H1 (cell line): ENCODE data around the gene GUCY1A2. TPM values are rescaled to one million over a fixed set of nuclear protein-coding genes. Genes with fewer than 3 reads are reported as not detected.
A peak's percentile ranks its signal among the peaks of the same experiment; 100 is the strongest.

Experiments used
- CTCF ChIA-PET: fragments of 300-600 bp; sonication (Branson Sonifier 250); formaldehyde crosslinking; loops from one replicate; lab custom pipeline; 2021; ENCODE audit not compliant: partially characterized antibody; lab: Charles Lee
- POLR2A ChIA-PET: fragments of 300-600 bp; sonication (Branson Sonifier 250); formaldehyde crosslinking; loops from one replicate; lab custom pipeline; 2021; ENCODE audit warnings: inconsistent platforms; ENCODE audit not compliant: partially characterized antibody; lab: Charles Lee
- DNase-seq, 2 experiments: peaks; one replicate each; pipeline versions ENCODE4 v3.0.0 to v3.0.0-alpha.2; 2010 to 2022; ENCODE audit warnings: low spot score in 2 of 2, low read depth in 1 of 2, mixed read lengths in 1 of 2
- FAIRE-seq: peaks from 2 replicates; lab custom pipeline; 2011; peaks lifted over from hg19 to GRCh38; lab: Jason Lieb, UNC
- H2AFZ ChIP-seq: 2 replicates; pipeline ENCODE4 v1.8.1; 2012; ENCODE audit warnings: low read length, inconsistent platforms
- H2AK5ac ChIP-seq: 2 replicates; pipeline ENCODE4 v1.6.1; 2013; ENCODE audit warnings: low read depth, low read length
- H2BK120ac ChIP-seq: replicated peaks from 2 replicates; pipeline ENCODE3; 2013; ENCODE audit warnings: low read depth, low read length, inconsistent platforms
- H2BK12ac ChIP-seq: 2 replicates; pipeline ENCODE4 v1.6.1; 2013; ENCODE audit warnings: low read depth, low read length
- H2BK15ac ChIP-seq: 2 replicates; pipeline ENCODE4 v1.6.1; 2013; ENCODE audit warnings: low read length
- H2BK20ac ChIP-seq: 2 replicates; pipeline ENCODE4 v1.6.1; 2013; ENCODE audit warnings: low read length
- H2BK5ac ChIP-seq: 2 replicates; pipeline ENCODE4 v1.6.1; 2013; ENCODE audit warnings: low read depth, low read length
- H3K14ac ChIP-seq: 2 replicates; pipeline ENCODE4 v1.6.1; 2013; ENCODE audit warnings: inconsistent platforms; ENCODE audit not compliant: insufficient read length
- H3K18ac ChIP-seq: 2 replicates; pipeline ENCODE4 v1.6.1; 2013; ENCODE audit warnings: low read length; ENCODE audit errors: extremely low read depth
- H3K23ac ChIP-seq: 2 replicates; pipeline ENCODE4 v1.6.1; 2013; ENCODE audit warnings: inconsistent platforms; ENCODE audit not compliant: insufficient read length
- H3K23me2 ChIP-seq: 2 replicates; pipeline ENCODE4 v1.6.1; 2013; ENCODE audit warnings: low read depth, low read length
- H3K27ac ChIP-seq: 2 replicates; pipeline ENCODE4 v1.6.1; 2011; ENCODE audit warnings: low read depth, low read length, inconsistent platforms
- H3K27me3 ChIP-seq, 4 experiments: replicated peaks in 1 of 4; 1 replicate in 1 of 4; 2 replicates in 3 of 4; pipeline versions ENCODE4 v1.6.1 to v1.8.1; 2011 to 2013; ENCODE audit warnings: low read length in 3 of 4, mild to moderate bottlenecking in 3 of 4, inconsistent platforms in 2 of 4, mixed read lengths in 2 of 4, moderate library complexity in 1 of 4; ENCODE audit not compliant: control insufficient read depth in 3 of 4, insufficient read depth in 3 of 4; ENCODE audit errors: extremely low read depth in 1 of 4
- H3K36me3 ChIP-seq, 4 experiments: 2 replicates each; pipeline versions ENCODE4 v1.6.1 to v1.8.1; 2011 to 2013; ENCODE audit warnings: mild to moderate bottlenecking in 4 of 4, low read length in 3 of 4, moderate library complexity in 2 of 4, control low read depth in 1 of 4, inconsistent platforms in 1 of 4; ENCODE audit not compliant: insufficient read depth in 4 of 4, control insufficient read depth in 2 of 4
- H3K4ac ChIP-seq: replicated peaks from 2 replicates; pipeline ENCODE3; 2013; ENCODE audit warnings: low read length, low read depth, mixed read lengths, inconsistent platforms; ENCODE audit not compliant: insufficient read length
- H3K4me1 ChIP-seq, 4 experiments: replicated peaks in 1 of 4; 1 replicate in 1 of 4; 2 replicates in 3 of 4; pipeline versions ENCODE4 v1.6.1 to v1.8.1; 2011 to 2013; ENCODE audit warnings: low read length in 3 of 4, inconsistent platforms in 2 of 4, mixed read lengths in 1 of 4; ENCODE audit not compliant: insufficient read depth in 4 of 4, control insufficient read depth in 3 of 4
- H3K4me2 ChIP-seq, 2 experiments: 2 replicates each; pipeline versions ENCODE4 v1.6.1 to v1.8.1; 2011 to 2013; ENCODE audit warnings: low read depth in 2 of 2, low read length in 2 of 2, control low read depth in 1 of 2, inconsistent platforms in 1 of 2, mild to moderate bottlenecking in 1 of 2; ENCODE audit not compliant: insufficient read depth in 1 of 2
- H3K4me3 ChIP-seq, 4 experiments: fragments of 200-600, 300-600 bp in 1 of 4; sonication (generic), shearing (Covaris generic), sonication (Bioruptor Twin) in 1 of 4; 2 replicates each; pipeline versions ENCODE4 v1.5.1 to v1.8.1; 2011 to 2016; ENCODE audit warnings: low read length in 4 of 4, low read depth in 3 of 4, control low read depth in 2 of 4, inconsistent platforms in 2 of 4, mild to moderate bottlenecking in 2 of 4, mixed read lengths in 1 of 4, moderate library complexity in 1 of 4; ENCODE audit not compliant: insufficient read depth in 2 of 4; ENCODE audit errors: extremely low read depth in 1 of 4
- H3K56ac ChIP-seq: replicated peaks from 2 replicates; pipeline ENCODE3; 2013; ENCODE audit warnings: low read depth, mild to moderate bottlenecking, mixed read lengths, low read length, inconsistent platforms; ENCODE audit not compliant: insufficient read length
- H3K79me1 ChIP-seq: 2 replicates; pipeline ENCODE4 v1.6.1; 2013; ENCODE audit warnings: low read depth, low read length, control low read depth
- H3K79me2 ChIP-seq, 2 experiments: 2 replicates each; pipeline versions ENCODE4 v1.6.1 to v1.8.1; 2012 to 2013; ENCODE audit warnings: low read length in 2 of 2, mild to moderate bottlenecking in 2 of 2, inconsistent platforms in 1 of 2; ENCODE audit not compliant: insufficient read depth in 2 of 2, control insufficient read depth in 1 of 2
- H3K9ac ChIP-seq, 4 experiments: replicated peaks in 1 of 4; 1 replicate in 1 of 4; 2 replicates in 3 of 4; pipeline versions ENCODE4 v1.6.1 to v1.8.1; 2011 to 2013; ENCODE audit warnings: low read depth in 3 of 4, low read length in 3 of 4, control low read depth in 2 of 4, mild to moderate bottlenecking in 2 of 4, moderate library complexity in 2 of 4, inconsistent platforms in 1 of 4; ENCODE audit errors: extremely low read depth in 1 of 4
- H3K9me3 ChIP-seq, 2 experiments: 2 replicates each; pipeline versions ENCODE4 v1.6.1 to v1.8.1; 2012 to 2013; ENCODE audit warnings: mild to moderate bottlenecking in 2 of 2, moderate library complexity in 2 of 2, control low read depth in 1 of 2, inconsistent platforms in 1 of 2, low read depth in 1 of 2, low read length in 1 of 2, mixed read lengths in 1 of 2; ENCODE audit not compliant: insufficient read depth in 2 of 2
- H4K20me1 ChIP-seq, 2 experiments: replicated peaks in 1 of 2; 2 replicates each; pipeline versions ENCODE3 to v1.8.1; 2011 to 2013; ENCODE audit warnings: inconsistent platforms in 2 of 2, low read length in 2 of 2, mild to moderate bottlenecking in 1 of 2; ENCODE audit not compliant: insufficient read depth in 2 of 2, control insufficient read depth in 1 of 2
- H4K5ac ChIP-seq: 2 replicates; pipeline ENCODE4 v1.6.1; 2013; ENCODE audit warnings: low read length, low read depth, mixed read lengths, inconsistent platforms; ENCODE audit not compliant: insufficient read length
- H4K8ac ChIP-seq: 2 replicates; pipeline ENCODE4 v1.8.0; 2013; ENCODE audit warnings: mild to moderate bottlenecking, moderate library complexity, low read length, inconsistent platforms; ENCODE audit not compliant: insufficient read depth; ENCODE audit errors: extremely low read depth
- H4K91ac ChIP-seq: replicated peaks from 2 replicates; pipeline ENCODE3; 2013; ENCODE audit warnings: low read length, mixed read lengths, inconsistent platforms; ENCODE audit not compliant: insufficient read length
- CBX5 ChIP-seq: fragments of 300-800, 300-1000 bp; sonication (generic); IDR thresholded peaks from 2 replicates; pipeline ENCODE4 v1.7.1; 2016; ENCODE audit warnings: antibody characterized with exemption, low read length, low read depth
- CTCF ChIP-seq, 3 experiments: IDR thresholded peaks; 1 replicate in 2 of 3; 2 replicates in 1 of 3; pipeline versions ENCODE4 v1.5.1 to v1.6.1; 2011; ENCODE audit warnings: low read length in 3 of 3, mild to moderate bottlenecking in 3 of 3, inconsistent platforms in 2 of 3, low read depth in 1 of 3, moderate library complexity in 1 of 3; ENCODE audit not compliant: insufficient read depth in 1 of 3; ENCODE audit errors: control extremely low read depth in 1 of 3
- GABPA ChIP-seq: IDR thresholded peaks from 2 replicates; pipeline ENCODE4 v1.6.1; 2011; ENCODE audit warnings: mild to moderate bottlenecking, low read length, moderate library complexity, borderline replicate concordance; ENCODE audit not compliant: insufficient read depth
- JUN ChIP-seq: IDR thresholded peaks from 2 replicates; pipeline ENCODE4 v1.6.1; 2011; ENCODE audit warnings: low read depth, mild to moderate bottlenecking, improper control_type of control experiment, low read length
- KDM1A ChIP-seq: fragments of 200-600, 300-600 bp; sonication (generic); IDR thresholded peaks from 2 replicates; pipeline ENCODE4 v1.7.1; 2016; ENCODE audit warnings: mild to moderate bottlenecking, low read length, borderline replicate concordance
- POU5F1 ChIP-seq: IDR thresholded peaks from 2 replicates; pipeline ENCODE4 v1.6.1; 2011; ENCODE audit warnings: low read depth, mild to moderate bottlenecking, low read length, moderate library complexity
- RNF2 ChIP-seq: fragments of 200-900, 300-1000 bp; sonication (generic); IDR thresholded peaks from 2 replicates; pipeline ENCODE4 v1.7.1; 2016; ENCODE audit warnings: borderline replicate concordance, low read depth, mild to moderate bottlenecking, antibody characterized with exemption, low read length; ENCODE audit not compliant: poor library complexity, severe bottlenecking; ENCODE audit errors: missing control alignments
- SIN3A ChIP-seq, 2 experiments: IDR thresholded peaks in 1 of 2; conservative IDR thresholded peaks in 1 of 2; 2 replicates each; pipeline ENCODE4 v1.6.1; 2011 to 2012; ENCODE audit warnings: low read length in 2 of 2, improper control_type of control experiment in 1 of 2, low read depth in 1 of 2, mild to moderate bottlenecking in 1 of 2
- SIRT6 ChIP-seq: IDR thresholded peaks from one replicate; pipeline ENCODE4 v1.7.1; 2012; ENCODE audit warnings: low read length, inconsistent platforms
- SP4 ChIP-seq: IDR thresholded peaks from 2 replicates; pipeline ENCODE4 v1.6.1; 2012; ENCODE audit warnings: low read length, inconsistent platforms
- WGBS, 2 experiments: shearing (Covaris generic) in 1 of 2; methylation state at CpG; one replicate each; pipeline versions ENCODE4 v1.1.6 to v1.1.7; 2013 to 2015; ENCODE audit warnings: low lambda C conversion rate in 2 of 2, mixed read lengths in 2 of 2, inconsistent platforms in 1 of 2, low coverage in 1 of 2, missing lambda C conversion rate in 1 of 2; ENCODE audit not compliant: insufficient replicate concordance in 2 of 2, insufficient coverage in 1 of 2, insufficient read length in 1 of 2; ENCODE audit errors: extremely low coverage in 1 of 2, missing lambda C conversion rate in 1 of 2; 5-methylcytosine and 5-hydroxymethylcytosine counted together
- polyA plus RNA-seq, 7 experiments: library from polyadenylated mRNA; depleted of rRNA in 3 of 7; stranded (reverse) in 5 of 7; unstranded in 2 of 7; fragments of >200 nt in 5 of 7; fragments of 200-250 nt in 2 of 7; gene quantifications; 1 replicate in 5 of 7; 2 replicates in 1 of 7; 4 replicates in 1 of 7; pipeline versions ENCODE4 v1.2.1 to v1.2.3, GENCODE V29; 2011 to 2013; ENCODE audit warnings: missing spikeins in 2 of 7, mixed read lengths in 2 of 7
- total RNA-seq: library from RNA; stranded (reverse); fragmentation: NEBNext Ultra II Directional; extraction: Animal tissue kit (Norgen Biotek cat#: 25700); gene quantifications from 2 replicates; pipeline ENCODE4 v1.2.1, GENCODE V29; 2021

Gene GUCY1A2
- total and polyA plus RNA-seq, 2 of the 8 experiments (the other 6 are each of a cell fraction or from before 2014, with no cell fraction given), result 0.11 to 1.9 TPM

GRCh38 chr11:106708348-106708747, 309.9 kb downstream of the GUCY1A2 start:
- H4K20me1 ChIP-seq, result no peaks in the 10 kb centered on the region
- POLR2A ChIA-PET, result no interaction called here
- WGBS, 2 experiments, result 79% methylated on average over 7 of the region's 7 CpGs; no CpG with 5 or more reads in 1 of the 2 experiments
- H3K56ac ChIP-seq, result no peak overlapping the region
- H3K27ac ChIP-seq, result no peak overlapping the region
- H3K18ac ChIP-seq, result no peak overlapping the region
- H2BK12ac ChIP-seq, result no peak overlapping the region
- no peak overlapping the region for H4K91ac ChIP-seq
- CTCF ChIA-PET, result no interaction called here
- no peak overlapping the region for H4K8ac ChIP-seq
- H3K9me3 ChIP-seq, result no peaks in the 10 kb centered on the region
- H3K4me1 ChIP-seq, result no peaks in the 10 kb centered on the region
- H2AFZ ChIP-seq, result no peak overlapping the region
- no peaks in the 10 kb centered on the region for H3K79me1 ChIP-seq
- no peak overlapping the region for H3K14ac ChIP-seq
- H3K9ac ChIP-seq, result no peak overlapping the region; a peak in 1 of 7 replicates
- DNase-seq, result peak in 1 of 2 experiments; percentile 1
- H3K4ac ChIP-seq, result no peak overlapping the region
- H3K23ac ChIP-seq, result no peak overlapping the region
- no peak overlapping the region for H2BK20ac ChIP-seq
- H3K4me3 ChIP-seq, result no peak overlapping the region
- H3K36me3 ChIP-seq, result no peaks in the 10 kb centered on the region
- no peak for FAIRE-seq
- no peaks in the 10 kb centered on the region for H3K79me2 ChIP-seq
- no peak overlapping the region for H4K5ac ChIP-seq
- no peaks in the 10 kb centered on the region for H3K27me3 ChIP-seq
- H2BK15ac ChIP-seq, result no peak overlapping the region
- no peak overlapping the region for H3K4me2 ChIP-seq
- H2AK5ac ChIP-seq, result no peak overlapping the region
- no peaks in the 10 kb centered on the region for H3K23me2 ChIP-seq
- H2BK5ac ChIP-seq, result no peak overlapping the region
- H2BK120ac ChIP-seq, result no peak overlapping the region
- no peak for TF ChIP-seq RNF2
- TF ChIP-seq SIN3A (conservative IDR thresholded peaks at IDR 0.05 in 1 of 2, IDR thresholded peaks at IDR 0.05 in 1 of 2; ENCODE audit: low read depth in 1 of 2, low read length in 2 of 2), result no peak
- no peak for TF ChIP-seq SIRT6
- TF ChIP-seq POU5F1, result no peak
- no peak for TF ChIP-seq KDM1A
- TF ChIP-seq GABPA, result no peak
- TF ChIP-seq SP4, result no peak
- no peak for TF ChIP-seq CBX5
- no peak for TF ChIP-seq CTCF (IDR thresholded peaks at IDR 0.05; ENCODE audit: control extremely low read depth in 1 of 3, insufficient read depth in 1 of 3, low read depth in 1 of 3, low read length in 3 of 3)
- TF ChIP-seq JUN, result no peak
